ENCODE results near the gene GNB1. TPM values are rescaled to one million over a fixed set of nuclear protein-coding genes. Genes with fewer than 3 reads are reported as not detected.

Gene GNB1
- total and polyA plus RNA-seq, 4 donors = 114 to 338 (median 191) TPM

- no peak overlapping the region for H3K4me3 ChIP-seq
These were observed 58.7 kb downstream of the GNB1 start for GRCh38 chr1:1832166-1832565.

GRCh38 chr1:1827089-1827848, 63.6 kb downstream of the GNB1 start:
- DNase-seq = peak; percentile 46 to 79 (median 66)
- Histone ChIP-seq H3K27me3 (ENCODE audit: control insufficient read depth in 3 of 3, insufficient read depth in 3 of 3, low read length in 2 of 3) (no peaks in the 10 kb centered on the region), H3K36me3 (ENCODE audit: control insufficient read depth in 4 of 4, insufficient read depth in 4 of 4, low read length in 4 of 4) (peaks cover 3 to 18% (median 6%) of the 10 kb centered on the region in 4 donors), H3K9ac (ENCODE audit: insufficient read depth in 1 of 2, low read length in 2 of 2) (no peak overlapping the region), H3K27ac (ENCODE audit: low read depth in 1 of 2, low read length in 1 of 2) (peak overlapping the region in 1 of 2 donors; percentile 31), H3K4me3 (no peak overlapping the region), H3K9me3 (ENCODE audit: control insufficient read depth in 4 of 4, insufficient read depth in 3 of 4, low read length in 3 of 4) (no peaks in the 10 kb centered on the region), H3K4me1 (ENCODE audit: control insufficient read depth in 5 of 5, insufficient read depth in 5 of 5, low read length in 5 of 5) (peaks cover 0 to 23% (median 5%) of the 10 kb centered on the region in 5 donors)
- WGBS, 2 donors = 72 to 84% methylated on average over 14 of the region's 14 CpGs
- TF ChIP-seq CTCF (IDR thresholded peaks at IDR 0.05; ENCODE audit: control extremely low read depth, extremely low read depth) = no peak
- ATAC-seq (ENCODE audit: insufficient read depth, low FRiP score) = no peak

More at GRCh38 chr1:1832166-1832565, 58.7 kb downstream of the GNB1 start:
- H3K27me3 ChIP-seq (ENCODE audit: control insufficient read depth in 3 of 3, insufficient read depth in 3 of 3, low read length in 2 of 3) = no peaks in the 10 kb centered on the region
- no peak overlapping the region for H3K27ac ChIP-seq (ENCODE audit: low read depth in 1 of 2, low read length in 1 of 2)
- H3K4me1 ChIP-seq (ENCODE audit: control insufficient read depth in 5 of 5, insufficient read depth in 5 of 5, low read length in 5 of 5) = peaks cover 3 to 14% (median 7%) of the 10 kb centered on the region in 5 donors
- no peaks in the 10 kb centered on the region for H3K9me3 ChIP-seq (ENCODE audit: control insufficient read depth in 4 of 4, insufficient read depth in 3 of 4, low read length in 3 of 4)
- WGBS, 2 donors = 94 to 95% methylated on average over 8 of the region's 8 CpGs
- DNase-seq = no peak
- H3K9ac ChIP-seq (ENCODE audit: insufficient read depth in 1 of 2, low read length in 2 of 2) = no peak overlapping the region
- no peak for ATAC-seq (ENCODE audit: insufficient read depth, low FRiP score)
- peaks cover 0 to 28% (median 14%) of the 10 kb centered on the region in 4 donors for H3K36me3 ChIP-seq (ENCODE audit: control insufficient read depth in 4 of 4, insufficient read depth in 4 of 4, low read length in 4 of 4)
- TF ChIP-seq CTCF (IDR thresholded peaks at IDR 0.05; ENCODE audit: control extremely low read depth, extremely low read depth) = no peak

- peaks cover 3 to 16% (median 6%) of the 10 kb centered on the region in 4 donors for H3K36me3 ChIP-seq (ENCODE audit: control insufficient read depth in 4 of 4, insufficient read depth in 4 of 4, low read length in 4 of 4)
- TF ChIP-seq CTCF (IDR thresholded peaks at IDR 0.05; ENCODE audit: control extremely low read depth, extremely low read depth) = no peak
- no peaks in the 10 kb centered on the region for H3K27me3 ChIP-seq (ENCODE audit: control insufficient read depth in 3 of 3, insufficient read depth in 3 of 3, low read length in 2 of 3)
- H3K9me3 ChIP-seq (ENCODE audit: control insufficient read depth in 4 of 4, insufficient read depth in 3 of 4, low read length in 3 of 4) = no peaks in the 10 kb centered on the region
- H3K4me3 ChIP-seq = no peak overlapping the region
- no peak overlapping the region for H3K27ac ChIP-seq (ENCODE audit: low read depth in 1 of 2, low read length in 1 of 2)
- DNase-seq = no peak
- ATAC-seq (ENCODE audit: insufficient read depth, low FRiP score) = no peak
- peaks cover 0 to 23% (median 5%) of the 10 kb centered on the region in 5 donors for H3K4me1 ChIP-seq (ENCODE audit: control insufficient read depth in 5 of 5, insufficient read depth in 5 of 5, low read length in 5 of 5)
- WGBS, 2 donors = 87 to 89% methylated on average over 9 of the region's 9 CpGs
- H3K9ac ChIP-seq (ENCODE audit: insufficient read depth in 1 of 2, low read length in 2 of 2) = no peak overlapping the region
These were observed 64.4 kb downstream of the GNB1 start for GRCh38 chr1:1826356-1827088.

Data from lung (tissue), 12 donors.